AG20443 (cell line): ENCODE measurements around the gene ELANE.
"Not testable (repeated sequence)": the region's sequence is repeated elsewhere in the genome, so short reads cannot be mapped to it uniquely, and the experiment has no call there.

Source experiments
- DNase-seq: peaks from one replicate; pipeline ENCODE4 v3.0.0; 2012; ENCODE audit warnings: low spot score, mixed read lengths

ELANE gene

GRCh38 chr19:814152-815078, 37.7 kb upstream of the ELANE start:
- no peak for DNase-seq

GRCh38 chr19:815079-815774, 36.9 kb upstream of the ELANE start:
- no peak for DNase-seq

- DNase-seq, result no peak
These were observed 36.2 kb upstream of the ELANE start for GRCh38 chr19:815775-816499.

DNA sequence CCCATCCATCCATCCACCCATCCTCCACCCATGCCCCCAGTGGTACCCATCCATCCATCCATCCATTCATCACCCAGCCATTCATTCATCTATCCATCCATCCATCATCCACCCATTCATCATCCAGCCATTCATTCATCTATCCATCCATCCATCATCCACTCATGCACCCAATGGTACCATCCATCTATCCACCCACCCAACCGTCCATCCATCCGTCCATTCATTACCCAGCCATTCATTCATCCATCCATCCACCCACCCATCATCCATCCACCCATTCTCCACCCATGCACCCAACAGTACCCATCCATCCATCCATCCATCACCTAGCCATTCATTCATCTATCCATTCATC, 35.6 kb upstream of the ELANE start:
- no peak for DNase-seq

DNA sequence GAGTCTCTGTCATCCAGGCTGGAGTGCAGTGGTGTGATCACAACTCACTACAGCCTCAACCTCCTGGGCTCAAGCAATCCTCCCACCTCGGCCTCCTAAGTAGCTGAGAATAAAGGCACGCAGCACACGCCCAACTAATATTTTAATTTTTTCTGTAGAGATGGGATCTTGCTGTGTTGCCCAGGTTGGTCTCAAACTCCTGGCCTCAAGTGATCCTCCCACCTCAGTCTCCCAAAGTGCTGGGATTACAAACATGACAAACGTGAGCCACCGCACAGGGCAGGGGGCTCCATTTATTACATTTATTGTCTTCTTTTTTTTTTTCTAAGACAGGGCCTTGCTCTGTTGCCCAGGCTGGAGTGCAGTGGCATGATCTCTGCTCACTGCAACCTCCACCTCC, 31.9 kb upstream of the ELANE start:
- not testable (repeated sequence) for DNase-seq

DNA sequence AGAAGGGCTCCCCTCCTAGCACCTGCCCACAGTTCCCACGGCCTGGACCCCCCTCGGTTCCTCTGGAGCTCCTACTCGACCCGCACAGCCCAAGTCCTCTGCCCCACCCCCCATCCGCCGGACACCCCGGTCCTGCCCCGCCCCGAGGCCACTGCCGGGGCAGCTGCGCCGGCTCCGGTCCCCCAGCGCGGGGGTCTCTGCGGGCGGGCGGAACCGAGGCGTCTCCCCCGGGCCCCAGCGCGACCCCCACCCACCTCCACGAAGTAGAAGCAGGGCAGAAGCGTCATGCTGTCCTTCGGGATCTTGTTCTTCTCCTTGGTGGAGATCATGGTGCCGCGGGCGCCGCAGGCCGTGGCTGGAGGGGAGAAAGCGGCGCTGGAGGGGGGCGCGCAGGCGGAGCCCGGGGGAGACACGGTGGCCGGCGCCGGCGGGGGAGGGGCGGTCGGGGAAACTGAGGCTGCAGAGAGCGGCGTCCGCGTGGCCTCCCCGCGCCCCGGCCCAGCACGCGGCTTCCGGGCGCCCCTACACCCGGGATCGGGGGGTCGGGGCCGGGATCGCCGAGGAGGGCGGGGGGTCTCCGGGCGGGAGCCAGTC, 30.8 kb upstream of the ELANE start:
- peak; percentile 53 for DNase-seq

GRCh38 chr19:821825-822503, 30.1 kb upstream of the ELANE start, which contains the start of gene PLPPR3:
Gene PLPPR3, minus strand, starts transcription at chr19:821955. Its CDS starts 396 bp downstream, at chr19:821559.
- DNase-seq, result no peak

GRCh38 chr19:823565-824121, 28.5 kb upstream of the ELANE start:
- peak; percentile 70 for DNase-seq

- no peak for DNase-seq
These were observed 27.2 kb upstream of the ELANE start for GRCh38 chr19:824885-825284.

DNA sequence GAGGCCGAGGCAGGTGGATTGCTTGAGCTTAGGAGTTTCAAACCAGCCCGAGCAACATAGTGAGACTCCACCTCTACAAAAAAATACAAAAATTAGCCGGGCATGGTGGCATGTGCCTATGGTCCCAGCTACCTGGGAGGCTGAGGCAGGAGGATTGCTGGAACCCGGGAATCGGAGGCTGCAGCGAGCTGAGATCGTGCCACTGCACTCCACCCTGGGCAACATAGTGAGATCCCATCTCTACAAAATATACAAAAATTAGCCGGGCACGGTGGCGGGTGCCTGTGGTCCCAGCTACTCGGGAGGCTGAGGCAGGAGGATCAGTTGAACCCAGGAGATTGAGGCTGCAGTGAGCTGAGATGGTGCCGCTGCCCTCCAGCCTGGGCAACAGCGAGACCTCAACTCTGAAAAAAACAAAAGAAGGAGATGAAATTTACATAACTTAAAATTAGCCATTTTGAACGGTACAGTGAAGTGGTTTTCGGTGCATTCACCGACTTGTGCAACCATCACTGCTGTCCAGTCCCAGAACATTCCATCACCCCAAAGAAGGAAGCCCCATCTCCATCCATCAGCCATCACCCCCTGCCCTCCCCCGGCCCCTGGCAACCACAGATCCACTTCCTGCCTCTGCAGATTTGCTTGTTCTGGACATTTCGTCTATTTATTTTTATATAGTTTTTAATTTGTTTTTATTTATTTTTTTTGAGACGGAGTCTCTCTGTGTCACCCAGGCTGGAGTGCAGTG, 26.0 kb upstream of the ELANE start:
- DNase-seq, result no peak

- DNase-seq, result no peak
These were observed 24.8 kb upstream of the ELANE start for GRCh38 chr19:827314-827709.

DNA sequence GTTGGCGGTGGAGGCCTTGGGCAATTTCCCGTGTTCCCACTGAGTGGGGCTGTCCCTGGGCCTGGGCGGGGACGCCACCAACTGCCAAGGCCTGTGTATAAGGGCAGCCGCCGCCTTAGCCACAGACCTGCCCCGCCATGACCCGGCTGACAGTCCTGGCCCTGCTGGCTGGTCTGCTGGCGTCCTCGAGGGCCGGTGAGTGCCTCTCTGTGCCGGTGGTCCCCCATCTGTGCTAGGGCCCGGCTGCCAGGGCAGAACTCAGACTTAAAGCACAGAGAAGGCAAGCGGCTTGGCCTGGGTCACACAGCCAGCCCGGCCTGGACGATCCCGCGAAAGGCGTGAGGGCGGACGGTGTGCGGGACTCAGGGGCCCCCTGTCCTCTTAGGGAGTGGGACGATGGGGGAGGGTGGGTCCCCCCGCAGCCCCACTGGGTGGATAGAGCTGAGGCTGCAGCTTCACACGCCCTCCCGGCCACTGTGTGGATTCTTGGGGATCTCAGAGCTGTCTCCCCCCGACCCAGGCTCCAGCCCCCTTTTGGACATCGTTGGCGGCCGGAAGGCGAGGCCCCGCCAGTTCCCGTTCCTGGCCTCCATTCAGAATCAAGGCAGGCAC, 24.3 kb upstream of the ELANE start, which contains the start of gene AZU1:
Gene AZU1, plus strand, starts transcription at position 128 of the 612 bp plus-strand sequence. Its CDS starts 10 bp downstream, at position 138.
- peak; percentile 45 for DNase-seq

GRCh38 chr19:829129-829758, 22.9 kb upstream of the ELANE start:
- DNase-seq, result no peak

GRCh38 chr19:831407-832369, 20.4 kb upstream of the ELANE start:
- no peak for DNase-seq

DNA sequence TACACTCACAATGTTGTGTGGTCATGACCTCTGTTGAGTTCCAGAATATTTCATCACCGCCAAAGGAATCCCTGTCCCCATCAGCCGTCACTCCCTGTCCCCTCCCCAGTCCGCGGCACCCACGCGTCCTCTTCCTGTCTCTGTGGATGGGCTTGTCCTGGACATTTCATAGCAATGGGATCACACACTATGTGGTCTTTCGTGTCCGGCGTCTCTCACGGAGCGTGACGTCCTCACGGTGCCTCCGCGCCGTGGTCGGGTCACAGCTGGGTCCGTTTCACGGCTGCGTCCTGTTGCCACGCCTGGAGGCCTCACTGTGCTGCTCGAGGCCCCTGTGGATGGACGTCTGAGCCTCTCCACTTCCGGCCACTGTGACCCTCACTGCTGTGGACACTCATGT, 17.9 kb upstream of the ELANE start:
- DNase-seq, result no peak

- DNase-seq, result no peak
These were observed 16.8 kb upstream of the ELANE start for GRCh38 chr19:835210-835810.

- DNase-seq, result no peak
These were observed 11.4 kb upstream of the ELANE start, which contains the start of gene PRTN3 for GRCh38 chr19:840519-841206. Gene PRTN3, plus strand, starts transcription at chr19:840999. Its CDS starts 10 bp downstream, at chr19:841009.
